Activated CD8-positive, alpha-beta memory T cell treated with anti-CD3 and anti-CD28 coated beads, Interleukin-2, amount 50 U/mL, for 1 hour (primary cell): ENCODE results near the gene GSTA5.
A peak's percentile ranks its signal among the peaks of the same experiment; 100 is the strongest.
"Not testable (repeated sequence)": the region's sequence is repeated elsewhere in the genome, so short reads cannot be mapped to it uniquely, and the experiment has no call there.

ENCODE experiments used
- DNase-seq: peaks from one replicate; pipeline ENCODE4 v3.0.0-alpha.2; 2020; ENCODE audit errors: extremely low read depth

The GSTA5 gene

DNA sequence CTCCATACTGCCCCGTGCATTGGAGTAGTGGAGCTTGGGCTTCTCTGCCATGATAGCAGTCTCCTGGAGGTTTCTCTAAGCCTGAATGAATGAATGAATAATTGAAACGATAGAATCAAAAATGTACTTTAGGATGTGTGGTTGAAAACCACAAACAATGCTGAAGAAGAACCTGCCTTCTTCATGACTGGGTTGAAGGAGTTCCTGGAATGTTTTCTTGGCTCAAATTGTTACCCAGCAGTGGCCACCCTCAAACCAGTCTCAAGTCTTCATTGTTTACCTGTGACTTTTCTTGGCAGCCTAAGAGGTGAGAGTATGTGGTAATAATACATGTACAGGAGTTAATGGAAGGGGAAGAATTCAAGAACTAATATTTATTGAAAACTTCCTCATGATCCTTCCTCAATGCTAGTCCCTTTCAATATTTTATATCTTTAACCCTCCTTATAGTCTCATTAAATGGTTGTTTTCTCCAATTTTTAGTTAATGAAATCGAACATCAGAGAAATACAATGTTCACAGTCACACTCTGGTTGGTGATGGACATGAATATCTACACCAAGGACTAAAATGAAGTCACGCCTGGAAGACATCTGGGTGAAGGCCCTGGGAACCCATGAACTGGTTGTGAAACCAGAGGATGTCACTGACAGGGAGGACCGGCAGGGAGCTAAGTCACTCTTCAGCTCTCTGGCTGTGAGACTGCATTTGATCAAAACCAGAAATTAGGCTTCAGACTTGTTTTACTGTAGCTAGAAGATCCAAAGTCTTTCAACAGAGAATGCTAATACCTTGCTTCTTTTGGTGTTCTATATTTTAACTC lies at the start of gene GSTA5:
Gene GSTA5, minus strand, starts transcription at position 51 of the 823 bp plus-strand sequence.
- no peak for DNase-seq

GRCh38 chr6:52890018-52890417 lies 49.4 kb upstream of the GSTA5 start:
- DNase-seq, result no peak

DNA sequence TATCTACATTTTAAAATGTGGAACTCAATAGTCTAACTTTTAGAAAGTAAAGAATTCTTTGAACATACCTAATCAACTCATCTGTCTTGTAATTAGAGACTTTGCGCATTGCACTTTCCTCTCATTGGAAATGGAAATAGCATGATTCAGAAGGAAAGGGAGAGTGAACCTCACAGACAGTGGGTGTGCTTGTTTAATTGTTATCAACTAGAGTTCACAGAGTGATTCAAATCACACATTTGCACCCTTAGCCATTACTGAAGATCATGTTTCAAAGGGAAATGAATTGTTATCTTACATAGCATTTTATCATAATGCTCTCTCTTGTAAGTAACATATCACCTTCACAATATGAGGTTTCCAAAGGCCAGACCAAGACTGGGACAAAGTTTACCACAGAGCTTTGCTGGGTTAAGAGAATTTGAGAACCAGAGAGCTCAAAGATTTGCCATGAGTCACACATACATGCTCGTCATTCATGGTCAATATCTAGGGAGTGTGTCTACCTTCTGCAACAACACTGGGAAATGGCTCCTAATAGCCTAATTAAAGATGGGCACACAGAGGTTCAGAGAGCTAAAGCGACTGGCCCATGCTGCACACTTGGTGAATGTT lies 47.4 kb upstream of the GSTA5 start:
- DNase-seq, result no peak

DNA sequence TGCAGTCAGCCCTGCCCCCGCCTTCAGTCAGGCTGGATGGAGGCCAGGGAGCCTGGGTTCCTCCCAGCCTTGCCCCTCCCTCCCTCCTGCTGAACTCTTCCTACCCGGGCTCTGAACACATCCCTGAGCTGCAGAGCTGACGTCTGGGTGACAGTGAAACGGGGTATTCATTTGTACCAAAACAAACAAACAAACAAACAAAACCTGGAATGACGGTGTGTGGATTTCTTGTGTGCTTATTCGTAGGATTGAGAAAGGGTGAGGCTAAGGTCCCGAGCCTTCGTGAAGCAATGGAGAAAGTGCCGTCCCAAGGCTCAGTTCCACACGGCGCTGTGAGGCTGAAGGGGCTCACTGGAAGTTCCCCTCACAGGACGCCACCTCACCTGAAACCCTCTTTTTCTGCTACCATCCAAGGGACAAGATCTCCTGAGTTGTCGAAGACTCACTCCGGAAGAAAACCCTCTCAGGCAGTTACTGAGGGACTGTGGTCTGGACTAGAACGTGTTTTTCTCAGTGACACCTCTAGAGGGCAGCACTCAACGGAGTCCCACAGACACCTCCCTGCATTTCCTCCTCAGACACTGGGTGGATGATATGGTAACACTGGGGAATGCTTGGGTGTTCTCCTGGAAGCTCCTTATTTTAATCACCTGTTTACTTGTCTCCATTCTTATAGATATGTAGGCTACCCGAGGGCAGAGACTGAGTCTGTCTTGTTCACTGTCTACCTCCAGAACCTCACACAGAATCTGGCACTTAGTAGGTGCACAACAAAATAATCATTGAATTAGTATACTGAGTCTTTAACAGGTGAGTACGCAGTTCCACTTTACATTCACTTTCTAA lies 41.6 kb upstream of the GSTA5 start:
- peak; percentile 5 for DNase-seq

DNA sequence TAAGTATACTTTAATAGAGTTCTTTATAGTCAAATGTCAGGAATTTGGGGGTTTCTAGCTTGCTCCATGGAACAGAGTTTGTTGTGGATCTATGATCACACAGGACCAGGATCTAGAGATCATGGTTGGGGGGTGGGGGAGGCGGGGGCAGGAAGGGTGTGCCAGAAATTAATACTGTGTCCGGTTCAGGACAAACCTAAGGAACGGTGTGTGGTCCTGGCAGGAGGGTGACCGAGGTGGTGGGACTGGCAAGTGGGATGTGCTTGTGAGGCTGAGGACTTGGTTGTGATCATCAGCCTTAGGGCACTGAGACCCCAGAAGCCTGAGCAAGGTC lies 41.0 kb upstream of the GSTA5 start:
- no peak for DNase-seq

- DNase-seq, result no peak
Observed at GRCh38 chr6:52877786-52878185, 37.2 kb upstream of the GSTA5 start.

GRCh38 chr6:52877168-52877567 lies 36.6 kb upstream of the GSTA5 start:
- DNase-seq, result no peak

GRCh38 chr6:52876056-52876787 lies 35.6 kb upstream of the GSTA5 start:
- DNase-seq, result no peak

- no peak for DNase-seq
Observed at GRCh38 chr6:52872031-52872430, 31.4 kb upstream of the GSTA5 start.

DNA sequence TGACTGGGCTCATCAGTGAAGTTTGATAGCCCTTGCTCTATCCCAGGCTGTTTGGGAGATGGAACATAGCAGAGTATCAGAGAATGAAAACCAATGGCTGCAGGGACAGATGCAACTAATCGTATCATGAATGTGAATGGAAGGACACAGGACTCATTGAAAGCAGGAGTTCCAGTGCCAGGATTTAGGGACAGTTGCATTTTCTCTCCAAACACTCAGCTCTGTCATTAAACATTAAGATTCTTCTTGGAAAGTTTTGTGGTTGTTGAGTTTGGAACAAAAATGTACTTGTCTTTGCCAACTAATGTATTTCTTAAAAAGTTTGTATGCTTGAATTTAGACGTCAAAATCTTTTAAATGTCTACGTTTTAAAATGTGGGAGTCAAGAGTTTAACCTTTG lies 31.0 kb upstream of the GSTA5 start:
- DNase-seq, result no peak

DNA sequence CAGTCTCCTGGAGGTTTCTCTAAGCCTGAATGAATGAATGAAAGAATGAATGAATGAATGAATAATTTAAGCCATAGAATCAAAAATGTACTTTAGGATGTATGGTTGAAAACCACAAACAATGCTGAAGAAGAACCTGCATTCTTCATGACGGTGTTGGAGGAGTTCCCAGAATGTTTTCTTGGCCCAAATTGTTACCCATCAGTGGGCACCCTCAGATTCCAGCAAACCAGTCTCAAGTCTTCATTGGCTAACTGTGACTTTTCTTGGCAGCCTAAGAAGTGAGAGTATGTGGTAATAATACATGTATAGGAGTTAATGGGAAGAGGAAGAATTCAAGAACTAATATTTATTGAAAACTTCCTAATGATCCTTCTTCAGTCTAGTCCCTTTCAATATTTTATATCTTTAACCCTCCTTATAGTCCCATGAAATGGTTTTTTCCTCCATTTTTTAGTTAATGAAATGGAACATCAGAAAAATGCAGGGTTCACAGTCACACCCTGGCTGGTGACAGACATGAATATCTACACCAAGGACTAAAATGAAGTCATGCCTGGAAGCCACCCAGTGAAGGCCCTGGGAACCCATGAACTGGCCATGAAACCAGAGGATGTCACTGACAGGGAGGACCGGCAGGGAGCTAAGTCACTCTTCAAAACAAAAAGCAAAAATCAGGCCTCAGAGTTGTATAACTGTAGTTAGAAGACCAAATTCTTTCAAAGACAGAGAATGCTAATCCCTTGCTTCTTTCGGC lies 29.9 kb upstream of the GSTA5 start:
- DNase-seq, result not testable (repeated sequence)

- DNase-seq, result not testable (repeated sequence)
Observed at GRCh38 chr6:52868899-52869298, 28.3 kb upstream of the GSTA5 start.

- no peak for DNase-seq
Observed at GRCh38 chr6:52868240-52868639, 27.6 kb upstream of the GSTA5 start.

- not testable (repeated sequence) for DNase-seq
Observed at GRCh38 chr6:52861151-52861550, 20.5 kb upstream of the GSTA5 start.

GRCh38 chr6:52858416-52858815 lies 17.8 kb upstream of the GSTA5 start:
- DNase-seq, result no peak

DNA sequence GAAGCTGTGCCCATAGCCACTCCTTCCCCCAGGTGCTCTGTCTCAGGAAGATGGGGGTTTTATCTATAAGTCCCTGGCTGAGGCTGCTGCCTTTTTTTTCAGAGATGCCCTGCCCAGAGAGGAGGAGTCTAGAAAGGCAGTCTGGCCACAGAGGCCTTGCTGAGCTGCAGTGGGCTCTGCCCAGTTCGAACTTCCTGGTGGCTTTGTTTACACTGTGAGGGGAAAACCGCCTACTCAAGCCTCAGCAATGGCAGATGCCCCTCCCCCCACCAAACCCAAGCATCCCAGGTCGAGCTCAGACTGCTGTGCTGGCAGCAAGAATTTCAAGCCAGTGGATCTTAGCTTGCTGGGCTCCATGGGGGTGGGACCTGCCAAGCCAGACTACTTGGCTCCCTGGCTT lies 15.5 kb upstream of the GSTA5 start:
- DNase-seq, result not testable (repeated sequence)

DNA sequence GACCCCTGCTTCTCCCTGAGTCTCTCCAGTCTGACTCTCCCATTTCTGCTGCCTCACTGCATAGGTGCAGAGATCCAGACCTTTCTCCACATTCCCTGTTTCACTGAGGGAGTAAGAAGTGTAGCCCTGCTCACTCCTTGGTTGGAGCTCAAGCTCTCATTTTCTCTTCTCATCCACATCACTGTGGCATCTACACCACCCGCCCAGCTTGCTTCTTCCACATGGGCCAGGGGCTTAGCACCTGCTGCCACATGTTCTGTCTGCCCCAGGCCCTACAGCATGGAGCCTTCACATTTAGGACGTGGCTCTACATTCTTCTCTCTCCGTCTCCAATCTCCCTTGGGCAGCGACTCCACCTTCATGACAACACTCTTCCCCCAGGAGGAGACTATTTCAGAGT lies 8.5 kb upstream of the GSTA5 start:
- DNase-seq, result no peak

GRCh38 chr6:52846002-52846401 lies 5.4 kb upstream of the GSTA5 start:
- no peak for DNase-seq

DNA sequence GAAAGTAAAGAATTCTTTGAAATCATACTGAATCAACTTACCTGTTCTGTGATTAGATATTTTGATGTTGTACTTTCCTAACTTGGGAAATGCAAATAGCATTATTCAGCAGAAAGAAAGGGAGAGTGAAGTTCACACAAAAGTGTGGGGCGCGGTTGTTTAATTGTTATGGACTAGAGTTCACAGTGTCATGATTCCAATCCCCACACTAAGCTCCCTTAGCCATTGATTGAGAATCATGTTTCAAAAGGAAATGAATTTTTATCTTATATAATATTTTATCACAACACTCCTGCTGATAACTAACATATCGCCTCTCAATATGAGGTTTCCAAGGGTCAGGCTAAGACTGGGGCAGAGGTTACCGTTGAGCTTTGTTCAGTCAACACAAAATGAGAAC lies 3.0 kb upstream of the GSTA5 start:
- DNase-seq, result no peak

GRCh38 chr6:52839124-52840055 lies 1.2 kb downstream of the GSTA5 start:
- DNase-seq, result no peak
